GM10847 (cell line): ENCODE measurements around the gene CAPN2.

ENCODE experiments used
- POLR2A ChIP-seq: IDR thresholded peaks from 2 replicates; pipeline ENCODE4 v1.6.1; 2011; ENCODE audit not compliant: insufficient read length; ENCODE audit errors: extremely low read depth

CAPN2 gene

DNA sequence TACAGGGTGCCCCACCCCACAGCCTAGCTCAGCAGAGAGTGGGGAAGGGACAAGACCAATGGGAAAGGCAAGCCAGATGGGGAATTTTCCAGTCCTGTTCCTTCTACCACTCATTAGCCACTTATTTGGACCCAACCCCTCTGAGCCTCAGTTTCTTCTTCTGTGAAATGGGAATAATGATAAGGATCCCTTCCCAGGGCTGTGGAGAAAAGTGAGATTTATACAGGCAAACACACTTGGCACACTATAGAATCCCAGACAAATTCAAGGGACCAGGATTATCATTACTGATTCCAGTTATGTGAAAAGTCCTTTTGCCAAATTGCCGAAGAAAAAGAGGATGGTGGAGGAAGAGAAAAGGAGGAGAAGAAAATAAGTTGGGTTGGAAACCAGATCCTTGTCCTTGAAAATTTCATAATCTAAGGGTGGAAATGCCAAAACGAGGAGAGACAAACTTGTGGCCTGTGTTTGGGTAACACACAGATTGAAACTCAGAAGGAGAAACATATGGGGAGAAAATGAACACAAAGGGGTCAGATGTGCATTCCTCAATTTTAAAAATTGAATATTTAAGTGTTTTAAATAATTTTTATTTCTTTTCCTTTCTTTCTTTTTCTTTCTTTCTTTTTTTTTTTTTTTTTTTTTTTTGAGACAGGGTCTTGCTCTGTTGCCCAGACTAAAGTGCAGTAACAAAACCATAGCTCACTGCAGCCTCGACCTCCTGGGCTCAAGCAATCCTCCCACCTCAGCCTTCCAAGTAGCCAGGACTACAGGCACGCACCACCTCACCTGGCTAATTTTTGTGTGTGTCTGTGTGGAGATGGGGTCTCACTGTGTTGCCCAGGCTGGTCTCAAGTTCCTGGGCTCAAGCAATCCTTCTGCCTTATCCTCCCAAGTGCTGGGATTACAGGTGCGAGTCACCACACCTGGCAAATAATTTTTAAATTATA, 9.6 kb downstream of the CAPN2 start:
- no peak for TF ChIP-seq POLR2A

DNA sequence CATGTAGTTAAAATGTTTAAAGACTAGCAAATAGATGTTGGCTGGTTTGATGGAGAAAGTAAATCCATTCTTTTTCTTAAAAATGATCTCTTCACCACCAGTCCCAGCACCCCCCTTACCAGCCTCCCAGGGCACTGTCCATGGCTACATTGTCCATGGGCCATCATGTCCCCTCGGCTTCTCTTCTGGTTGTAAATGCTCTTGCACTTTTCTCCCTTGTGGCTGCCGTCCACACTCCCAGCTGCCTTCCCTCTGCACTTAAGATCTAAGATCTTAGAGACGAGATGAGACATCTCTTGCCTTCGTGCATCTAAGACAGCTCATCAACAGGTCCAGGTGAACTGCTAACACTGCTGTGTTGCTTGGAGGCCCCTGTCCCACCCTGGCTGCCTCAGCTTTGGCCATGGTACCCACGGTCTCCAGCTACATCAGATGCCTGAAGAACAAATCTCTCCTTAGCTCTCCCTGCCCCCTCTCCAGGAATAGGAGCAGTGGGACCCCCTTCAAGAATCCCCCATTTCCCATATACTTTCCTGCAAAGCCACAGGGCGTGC, 11.1 kb downstream of the CAPN2 start:
- no peak for TF ChIP-seq POLR2A

DNA sequence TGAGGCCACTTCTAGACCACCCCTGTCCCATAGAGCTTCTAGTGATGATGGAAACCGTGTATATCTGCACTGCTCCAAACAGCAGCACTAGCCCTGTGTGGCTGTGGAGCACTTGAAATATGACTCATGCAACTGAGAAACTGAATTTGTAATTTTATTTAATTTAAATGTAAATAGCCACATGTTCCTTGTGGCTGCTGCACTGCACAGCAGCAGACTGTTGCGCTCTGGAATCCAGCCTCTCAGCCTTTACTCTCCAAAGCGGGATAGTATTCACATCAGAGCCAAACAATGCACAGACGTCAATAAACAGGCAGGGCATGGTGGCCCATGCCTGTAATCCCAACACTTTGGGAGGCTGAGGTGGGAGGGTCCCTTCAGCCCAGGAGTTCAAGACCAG, 12.0 kb downstream of the CAPN2 start:
- no peak for TF ChIP-seq POLR2A

DNA sequence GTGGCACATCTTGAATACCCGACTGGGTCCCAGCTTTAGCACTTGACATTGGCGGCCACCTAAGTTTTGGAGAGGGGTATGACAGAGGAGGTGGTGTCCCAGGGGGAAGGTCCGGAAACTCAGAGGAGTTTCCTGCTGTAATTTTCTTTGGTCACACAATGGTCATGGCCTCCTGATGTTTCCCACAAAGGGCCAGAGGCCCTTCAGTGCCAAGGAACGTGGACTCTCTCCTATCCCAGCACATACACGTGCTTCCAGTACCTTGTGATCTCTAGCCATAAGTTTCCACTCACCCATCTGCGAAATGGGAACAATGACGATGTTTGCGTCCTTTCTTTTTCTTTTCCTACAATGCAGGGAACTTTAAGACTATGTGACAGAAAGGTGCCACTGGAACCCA, 13.2 kb downstream of the CAPN2 start:
- TF ChIP-seq POLR2A = no peak

DNA sequence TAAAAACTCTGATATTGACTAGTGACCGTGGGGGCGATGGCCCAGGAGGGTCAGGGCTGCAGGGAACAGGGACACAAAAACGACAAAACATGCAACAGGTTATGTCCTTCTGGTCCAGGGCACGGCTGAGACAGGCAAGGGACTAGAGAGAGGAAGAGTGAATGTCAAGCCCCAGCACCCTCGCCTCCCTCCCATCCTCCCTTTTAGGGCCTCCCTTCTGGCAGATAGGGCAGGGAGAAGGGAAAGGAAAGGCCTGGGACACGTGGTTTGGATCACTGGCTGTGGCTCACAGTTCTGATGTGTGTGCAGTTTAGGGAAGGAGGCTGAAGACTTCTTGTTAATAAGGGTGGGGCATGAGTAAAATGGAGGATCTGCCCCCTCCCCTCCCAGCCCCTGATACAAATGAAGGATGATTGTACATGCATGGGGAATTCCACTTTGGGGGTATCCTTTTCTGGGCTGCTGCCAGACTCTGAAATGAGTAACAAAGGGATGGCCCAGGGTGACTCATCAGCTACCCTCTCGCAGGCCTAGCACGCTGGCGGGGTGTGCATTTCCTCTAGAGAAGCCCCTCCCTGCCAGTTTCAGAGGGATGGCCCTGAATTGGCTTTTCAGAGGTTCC, 14.2 kb downstream of the CAPN2 start:
- TF ChIP-seq POLR2A = no peak

DNA sequence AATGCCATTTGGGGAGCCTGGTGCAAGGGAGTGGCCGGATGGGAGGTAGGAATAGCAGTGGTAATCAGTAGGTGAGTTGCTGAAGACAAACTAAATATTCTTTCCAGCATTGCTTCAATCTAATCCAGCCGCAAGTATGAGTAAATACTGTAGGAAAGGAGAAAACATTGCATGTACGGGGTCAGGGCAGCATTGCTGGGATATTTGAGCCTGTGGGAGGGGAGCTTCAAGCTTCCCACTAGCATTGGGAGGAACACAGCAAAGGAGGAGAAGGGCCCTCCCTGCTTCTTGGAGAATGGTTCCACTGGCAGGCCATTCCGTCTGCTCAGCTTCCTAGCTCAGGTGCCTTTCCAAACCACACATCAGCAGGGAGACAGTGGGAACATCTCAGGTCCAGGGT, 15.2 kb downstream of the CAPN2 start:
- TF ChIP-seq POLR2A = no peak

DNA sequence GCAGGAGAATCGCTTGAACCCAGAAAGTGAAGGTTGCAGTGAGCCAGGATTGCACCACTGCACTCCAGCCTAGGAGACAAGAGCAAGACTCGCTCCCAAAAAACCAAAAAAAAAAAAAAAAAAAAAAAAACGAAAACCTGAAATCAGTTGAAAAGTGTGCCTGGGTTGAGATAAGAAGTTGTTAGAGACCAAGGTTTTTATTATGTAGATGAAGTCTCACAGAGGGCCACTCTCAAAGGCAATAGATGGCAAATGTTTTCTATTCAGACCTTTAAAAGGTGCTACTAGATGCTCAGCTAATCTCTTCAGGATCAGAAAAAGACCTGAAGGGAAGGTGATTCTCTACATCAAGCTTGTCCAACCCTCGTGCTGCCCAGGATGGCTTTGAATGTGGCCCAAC, 17.6 kb downstream of the CAPN2 start:
- TF ChIP-seq POLR2A = no peak

DNA sequence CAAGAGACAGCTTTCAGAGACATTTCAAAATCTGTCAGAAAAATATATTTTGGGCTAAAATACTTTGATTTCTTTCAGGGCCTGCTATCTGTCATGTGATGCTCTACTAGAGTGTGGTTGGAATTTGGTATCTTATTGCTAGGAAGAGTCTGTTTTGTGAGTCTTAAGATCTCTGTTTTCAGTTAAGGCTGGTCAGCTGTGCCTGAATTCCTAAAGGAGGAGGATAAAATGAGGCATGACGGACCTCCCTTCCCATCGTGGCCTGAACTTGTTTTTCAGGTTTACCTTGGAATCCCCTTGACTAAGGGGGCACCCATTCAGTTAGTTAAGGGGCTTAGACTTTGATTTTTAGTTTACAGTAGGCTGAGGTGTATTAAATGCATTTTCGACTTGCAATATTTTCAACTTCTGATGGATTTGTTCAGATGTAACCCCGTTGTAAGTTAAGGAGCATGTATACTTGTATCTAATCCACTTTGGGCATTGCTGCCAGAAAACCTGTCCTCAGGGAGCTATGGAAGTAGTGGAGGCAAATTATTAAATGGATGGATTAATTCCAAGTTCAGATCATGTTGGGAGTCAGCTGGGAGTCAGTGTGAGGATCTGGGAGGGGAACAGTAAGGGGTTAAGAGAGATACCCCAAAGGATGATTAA, 18.3 kb downstream of the CAPN2 start:
- TF ChIP-seq POLR2A = no peak

DNA sequence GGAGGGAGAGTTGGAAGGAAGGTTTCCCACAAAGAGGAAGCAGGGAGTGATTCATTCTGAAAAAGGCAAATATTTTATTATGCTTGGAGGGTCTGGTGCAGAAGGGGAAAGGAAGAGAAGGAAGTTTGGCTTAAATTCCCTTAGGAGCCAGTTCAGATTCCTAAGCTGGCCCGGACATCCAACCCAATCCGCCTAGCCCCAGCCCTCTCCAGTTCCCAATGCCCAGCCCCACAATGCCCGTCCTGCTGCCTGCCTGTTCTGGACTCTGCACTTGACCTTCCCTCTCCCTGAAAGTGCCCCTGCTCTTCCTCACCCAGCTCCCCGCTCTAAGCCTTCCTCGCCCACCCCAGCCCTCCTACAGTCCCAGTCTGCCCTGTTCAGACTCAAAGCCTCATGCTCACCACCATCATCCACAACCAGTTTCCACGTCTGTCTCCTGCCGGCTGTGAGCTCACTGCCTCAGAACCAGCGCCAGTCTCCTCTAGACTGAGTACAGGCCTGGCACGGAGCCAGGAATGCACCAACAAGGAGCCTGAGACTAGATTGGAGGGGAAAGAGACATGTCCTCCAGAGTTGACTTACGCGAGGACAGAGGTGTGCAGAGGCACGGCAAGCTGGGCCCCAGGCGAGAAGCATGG, 18.9 kb downstream of the CAPN2 start:
- TF ChIP-seq POLR2A = no peak

DNA sequence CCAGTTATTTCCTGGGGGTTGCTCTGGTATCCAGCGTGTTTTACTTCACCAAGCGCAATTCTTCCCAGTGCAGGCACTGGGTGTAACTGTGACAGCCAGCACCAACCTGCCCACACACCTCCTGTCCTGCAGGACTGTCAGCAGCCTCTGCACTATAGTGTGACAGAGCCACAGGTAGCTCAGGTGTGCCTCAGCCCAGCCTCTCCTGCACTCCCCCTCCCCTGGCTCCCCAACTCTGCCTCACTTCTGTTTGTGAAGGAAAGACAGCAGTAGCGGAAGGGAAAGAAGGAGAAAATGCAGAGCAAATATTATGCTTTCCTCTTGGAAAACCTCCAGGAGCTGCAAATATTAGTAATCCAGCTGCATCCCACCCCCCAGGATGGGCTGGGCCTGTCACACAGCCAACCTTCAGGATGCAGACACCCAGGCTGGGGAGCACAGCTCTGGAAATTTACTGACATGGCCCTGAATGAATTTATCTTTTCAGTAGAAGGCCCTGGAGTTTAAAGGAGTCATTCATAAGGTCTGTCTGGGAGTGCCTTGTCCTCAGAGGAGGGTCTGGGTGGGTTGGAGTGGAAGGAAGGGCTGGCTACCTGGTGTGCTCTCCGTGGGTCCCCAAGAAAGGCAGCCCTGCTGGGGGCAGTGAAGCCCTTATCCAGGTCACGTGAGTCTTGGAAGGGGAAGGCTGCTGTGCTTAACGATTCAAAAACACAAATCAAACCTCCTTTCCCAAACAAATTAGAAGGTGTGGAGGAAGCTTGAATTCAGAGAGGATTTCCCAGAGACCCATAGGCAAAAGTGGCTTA, 20.9 kb downstream of the CAPN2 start:
- TF ChIP-seq POLR2A = no peak

DNA sequence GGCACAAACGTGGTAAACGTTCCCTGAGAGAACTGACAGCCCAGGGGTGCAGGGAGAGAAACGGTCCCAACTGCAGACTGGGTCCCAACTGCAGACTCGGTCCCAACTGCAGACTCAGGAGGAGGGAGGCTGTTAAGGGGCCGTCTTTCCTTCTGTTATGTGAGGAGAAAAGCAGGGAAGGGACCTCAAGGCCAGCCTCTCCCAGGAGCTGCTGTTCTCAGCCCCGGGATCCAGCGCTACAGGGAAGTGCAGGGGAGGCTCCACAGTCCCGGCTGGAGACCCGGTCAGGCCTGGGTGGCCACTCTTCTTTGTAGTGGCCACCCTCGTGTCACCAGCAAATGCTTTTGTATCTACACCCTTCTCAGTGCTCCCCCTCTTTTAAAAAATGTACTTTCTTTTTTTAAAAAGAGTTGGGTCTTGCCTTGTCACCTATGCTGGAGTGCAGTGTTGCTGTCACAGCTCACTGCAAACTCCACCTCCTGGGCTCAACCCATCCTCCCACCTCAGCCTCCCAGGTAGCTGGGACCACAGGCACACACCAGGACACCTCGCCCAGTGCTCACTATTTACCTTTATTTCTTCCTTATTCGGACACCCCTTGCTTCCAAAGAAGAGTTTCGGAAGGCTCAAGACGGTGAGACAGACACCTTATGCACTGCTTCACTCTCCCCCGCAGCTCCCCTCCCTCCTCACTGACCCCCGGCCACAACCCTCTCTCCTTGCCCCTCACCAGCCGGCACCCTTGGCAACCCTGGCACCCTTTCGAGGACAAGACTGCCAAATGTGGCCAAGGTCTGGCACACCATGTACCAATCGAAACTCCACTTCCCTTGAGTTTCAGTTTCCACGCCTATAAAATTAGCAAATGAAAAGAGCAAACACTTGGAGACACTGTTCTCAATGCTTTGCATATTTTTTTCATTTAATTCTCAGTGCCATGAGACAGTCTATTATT, 21.8 kb downstream of the CAPN2 start:
- TF ChIP-seq POLR2A = no peak

DNA sequence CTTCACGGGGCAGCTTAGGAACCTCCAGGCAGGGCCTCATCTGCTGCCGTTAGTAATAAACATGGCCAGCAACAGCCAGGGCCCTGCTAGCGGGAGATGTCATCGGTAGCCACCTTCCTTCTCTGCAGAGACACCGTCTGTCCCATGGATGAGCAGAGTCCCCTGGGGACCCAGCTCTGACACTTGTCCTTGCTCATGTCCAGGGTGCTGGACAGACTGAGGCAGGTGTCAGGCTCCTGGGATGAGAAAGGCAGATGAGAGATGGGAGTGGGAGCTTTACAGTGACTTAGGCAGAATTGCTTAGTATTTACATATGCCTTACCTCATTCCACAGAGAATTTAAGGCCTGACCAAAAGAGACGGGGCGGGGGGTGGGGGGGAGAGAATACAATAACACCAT, 25.0 kb downstream of the CAPN2 start:
- TF ChIP-seq POLR2A = no peak
